GM23248 (cell line): Measurements from ENCODE around the gene CCDC146.

ENCODE experiments used
- EZH2 ChIP-seq: fragments of 200-600 bp; sonication (generic); IDR thresholded peaks from 2 replicates; pipeline ENCODE4 v1.6.1; 2018; ENCODE audit warnings: antibody characterized with exemption, mild to moderate bottlenecking; ENCODE audit not compliant: insufficient read depth, poor library complexity, severe bottlenecking
- EZH2phosphoT487 ChIP-seq: fragments of 200-600 bp; sonication (generic); IDR thresholded peaks from 2 replicates; pipeline ENCODE4 v1.6.1; 2018; ENCODE audit warnings: antibody characterized with exemption, moderate library complexity, mild to moderate bottlenecking, low read depth; ENCODE audit not compliant: insufficient read depth

GRCh38 chr7:77327932-77328628 lies 205.7 kb downstream of the CCDC146 start:
- no peak for TF ChIP-seq EZH2
- TF ChIP-seq EZH2phosphoT487 = no peak
